Activated naive CD8-positive, alpha-beta T cell (primary cell): Measurements from ENCODE around the gene VNN1.

ENCODE experiments used
- H3K27ac Mint-ChIP-seq: one replicate; pipeline ENCODE4 v1.8.0; 2021; ENCODE audit warnings: mixed read lengths
- H3K27me3 Mint-ChIP-seq: one replicate; pipeline ENCODE4 v1.8.0; 2021; ENCODE audit warnings: mixed read lengths
- H3K36me3 Mint-ChIP-seq: one replicate; pipeline ENCODE4 v1.8.0; 2021; ENCODE audit warnings: mixed read lengths
- H3K4me1 Mint-ChIP-seq: one replicate; pipeline ENCODE4 v1.8.0; 2021; ENCODE audit warnings: low read depth, mixed read lengths
- H3K4me3 Mint-ChIP-seq: one replicate; pipeline ENCODE4 v1.8.0; 2021; ENCODE audit warnings: mild to moderate bottlenecking, mixed read lengths
- H3K9me3 Mint-ChIP-seq: one replicate; pipeline ENCODE4 v1.8.0; 2021; ENCODE audit warnings: low read depth, mixed read lengths

Gene VNN1

GRCh38 chr6:132713352-132714134 lies at the start of gene VNN1:
Gene VNN1, minus strand, starts transcription at chr6:132714055. Its CDS starts 20 bp downstream, at chr6:132714035.
- H3K9me3 Mint-ChIP-seq: no peaks in the 10 kb centered on the region
- peaks cover 17% of the 10 kb centered on the region for H3K27me3 Mint-ChIP-seq
- no peak within 1 kb of the TSS for H3K27ac Mint-ChIP-seq
- no peak within 1 kb of the TSS for H3K4me3 Mint-ChIP-seq
- H3K4me1 Mint-ChIP-seq: no peaks in the 10 kb centered on the region
- H3K36me3 Mint-ChIP-seq: no peaks in the 10 kb centered on the region

DNA sequence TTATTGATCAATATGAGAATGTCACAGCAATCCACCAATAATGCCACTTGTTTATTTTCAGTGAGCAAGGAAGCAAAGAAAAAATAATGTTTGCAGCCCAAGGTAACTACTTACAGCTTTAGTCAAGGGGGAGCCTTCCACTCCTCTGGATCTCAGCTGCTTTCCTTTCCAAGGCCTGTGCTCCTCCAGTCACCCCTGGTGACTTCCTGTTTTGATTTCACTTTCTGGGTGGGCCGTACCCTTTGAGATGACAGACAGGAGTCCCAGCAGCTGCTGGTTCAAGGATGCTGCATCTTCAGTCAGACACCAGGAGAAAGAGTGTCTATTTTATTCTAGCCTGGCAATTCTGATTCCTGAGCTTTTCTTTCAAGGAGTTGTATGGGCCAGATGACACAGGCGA lies 49.4 kb upstream of the VNN1 start:
- Mint-ChIP-seq H3K36me3 (peaks cover 4% of the 10 kb centered on the region), H3K27me3 (no peaks in the 10 kb centered on the region), H3K4me1 (peaks cover 46% of the 10 kb centered on the region), H3K27ac (peak overlapping the region; percentile 81), H3K4me3 (peak overlapping the region; percentile 82), H3K9me3 (no peaks in the 10 kb centered on the region)

DNA sequence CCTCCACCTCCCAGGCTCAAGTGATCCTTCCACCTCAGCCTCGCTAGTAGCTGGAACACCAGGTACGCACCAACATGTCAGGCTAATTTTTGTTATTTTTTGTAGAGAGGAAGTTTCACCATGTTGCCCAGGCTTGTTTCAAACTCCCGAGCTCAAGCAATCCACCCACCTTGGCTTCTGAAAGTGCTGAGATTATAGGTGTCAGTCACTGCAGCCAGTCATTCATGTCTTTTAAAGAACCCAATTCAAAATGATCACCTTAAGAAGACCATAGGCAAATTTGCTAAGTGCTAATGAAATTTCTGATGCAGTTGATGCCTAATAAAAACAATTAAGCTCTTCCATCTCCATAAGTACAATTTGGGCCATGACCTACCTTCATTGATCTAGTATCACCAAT lies 46.4 kb upstream of the VNN1 start:
- H3K4me1 Mint-ChIP-seq: peaks cover 46% of the 10 kb centered on the region

GRCh38 chr6:132758689-132759088 lies 44.8 kb upstream of the VNN1 start:
- peaks cover 10% of the 10 kb centered on the region for H3K36me3 Mint-ChIP-seq

More for the DNA sequence above, 46.4 kb upstream of the VNN1 start:
- Mint-ChIP-seq H3K9me3 (no peaks in the 10 kb centered on the region), H3K27ac (peak overlapping the region; percentile 6), H3K27me3 (no peaks in the 10 kb centered on the region), H3K36me3 (peaks cover 7% of the 10 kb centered on the region), H3K4me3 (no peak overlapping the region)

DNA sequence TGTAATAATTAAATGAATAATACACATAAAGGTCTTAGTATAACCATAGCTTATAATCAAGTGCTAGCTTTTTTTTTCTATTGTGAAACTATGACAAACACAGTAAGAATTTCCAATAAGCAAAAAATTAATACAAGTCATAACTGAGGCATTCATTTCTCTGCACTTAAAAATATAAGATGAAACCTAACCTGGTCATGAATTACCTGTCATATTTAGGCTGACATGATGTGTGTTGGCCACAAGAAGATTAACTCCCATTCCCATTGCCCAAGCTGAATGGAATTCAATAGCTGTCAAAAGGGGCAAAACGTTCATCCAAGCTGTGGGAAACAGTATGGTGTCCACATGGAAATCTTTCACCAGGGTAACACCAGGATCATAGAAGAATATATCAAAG lies 38.4 kb upstream of the VNN1 start:
- H3K4me3 Mint-ChIP-seq: no peak overlapping the region
- H3K27ac Mint-ChIP-seq: no peak overlapping the region
- H3K4me1 Mint-ChIP-seq: peaks cover 15% of the 10 kb centered on the region
- no peaks in the 10 kb centered on the region for H3K27me3 Mint-ChIP-seq
- H3K9me3 Mint-ChIP-seq: no peaks in the 10 kb centered on the region
- peaks cover 43% of the 10 kb centered on the region for H3K36me3 Mint-ChIP-seq

More at GRCh38 chr6:132758689-132759088, 44.8 kb upstream of the VNN1 start:
- Mint-ChIP-seq H3K27me3 (no peaks in the 10 kb centered on the region), H3K9me3 (no peaks in the 10 kb centered on the region), H3K4me1 (peaks cover 35% of the 10 kb centered on the region), H3K27ac (no peak overlapping the region), H3K4me3 (no peak overlapping the region)

- no peaks in the 10 kb centered on the region for H3K27me3 Mint-ChIP-seq
- H3K4me3 Mint-ChIP-seq: no peak overlapping the region
- H3K4me1 Mint-ChIP-seq: peaks cover 15% of the 10 kb centered on the region
- H3K27ac Mint-ChIP-seq: peak overlapping the region; percentile 61
- no peaks in the 10 kb centered on the region for H3K9me3 Mint-ChIP-seq
- peaks cover 47% of the 10 kb centered on the region for H3K36me3 Mint-ChIP-seq
Observed at GRCh38 chr6:132751828-132752227, 38.0 kb upstream of the VNN1 start.

GRCh38 chr6:132751306-132751705 lies 37.5 kb upstream of the VNN1 start:
- H3K4me1 Mint-ChIP-seq: peaks cover 15% of the 10 kb centered on the region
- no peak overlapping the region for H3K4me3 Mint-ChIP-seq
- peak overlapping the region; percentile 3 for H3K27ac Mint-ChIP-seq
- H3K9me3 Mint-ChIP-seq: no peaks in the 10 kb centered on the region
- H3K27me3 Mint-ChIP-seq: no peaks in the 10 kb centered on the region
- H3K36me3 Mint-ChIP-seq: peaks cover 52% of the 10 kb centered on the region

DNA sequence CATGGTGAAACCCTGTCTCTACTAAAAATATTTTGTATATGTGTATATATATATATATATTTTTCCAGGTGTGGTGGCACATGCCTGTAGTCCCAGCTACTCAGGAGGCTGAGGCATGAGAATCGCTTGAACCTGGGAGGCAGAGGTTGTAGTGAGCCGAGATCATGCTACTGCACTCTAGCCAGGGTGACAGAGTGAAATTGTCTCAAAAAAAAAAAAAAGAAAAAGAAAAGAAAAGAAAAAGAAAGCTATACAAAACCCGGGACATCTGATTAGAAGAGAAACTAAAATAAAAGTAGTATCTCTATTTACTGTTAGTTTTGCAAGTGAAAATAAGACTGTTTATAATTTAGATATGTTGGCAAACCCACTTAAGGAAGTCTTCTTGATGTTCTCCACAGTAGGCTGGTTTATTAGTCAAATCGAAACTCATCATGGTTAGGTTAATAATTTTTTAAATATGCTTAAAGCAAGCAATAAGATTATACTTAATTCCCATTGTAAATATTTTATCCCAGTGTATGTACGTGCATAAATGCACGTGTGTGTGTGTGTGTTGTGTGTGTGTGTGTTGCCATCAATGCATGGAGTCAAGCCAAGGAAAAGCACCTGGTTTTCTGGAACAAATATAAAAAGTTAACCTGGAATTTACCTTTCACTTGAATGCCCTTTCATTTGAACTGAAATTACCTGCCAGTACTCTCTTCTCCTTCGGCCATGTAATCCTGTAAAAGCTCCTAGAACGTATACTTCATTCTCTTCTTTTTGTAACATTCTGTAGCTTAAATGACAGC lies 36.8 kb upstream of the VNN1 start:
- Mint-ChIP-seq H3K36me3 (peaks cover 56% of the 10 kb centered on the region), H3K4me3 (no peak overlapping the region), H3K27me3 (no peaks in the 10 kb centered on the region), H3K9me3 (no peaks in the 10 kb centered on the region), H3K27ac (peak overlapping the region; percentile 3), H3K4me1 (peaks cover 15% of the 10 kb centered on the region)

- no peak overlapping the region for H3K4me3 Mint-ChIP-seq
- H3K9me3 Mint-ChIP-seq: peaks cover 5% of the 10 kb centered on the region
- H3K27me3 Mint-ChIP-seq: no peaks in the 10 kb centered on the region
- peaks cover 15% of the 10 kb centered on the region for H3K4me1 Mint-ChIP-seq
- H3K36me3 Mint-ChIP-seq: peaks cover 64% of the 10 kb centered on the region
- H3K27ac Mint-ChIP-seq: no peak overlapping the region
Observed at GRCh38 chr6:132749111-132749510, 35.3 kb upstream of the VNN1 start.

DNA sequence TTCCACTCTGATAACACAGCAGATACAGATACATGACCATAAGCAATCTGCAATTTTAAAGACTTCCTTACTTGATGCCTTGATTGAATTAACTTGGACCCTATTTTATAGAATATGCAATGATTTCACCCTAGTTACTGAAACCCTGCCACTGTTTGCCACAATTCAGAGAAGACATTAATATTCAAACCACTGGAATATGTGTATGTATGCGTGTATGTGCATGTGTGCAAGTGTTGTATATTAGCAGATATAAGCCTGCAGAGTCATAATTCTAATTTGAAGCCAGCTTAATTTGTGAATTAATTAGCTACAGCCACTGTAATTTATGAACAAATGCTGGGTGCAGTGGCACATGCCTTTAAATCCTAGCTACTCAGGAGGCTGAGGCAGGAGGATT lies 34.6 kb upstream of the VNN1 start:
- no peak overlapping the region for H3K4me3 Mint-ChIP-seq
- H3K36me3 Mint-ChIP-seq: peaks cover 67% of the 10 kb centered on the region
- H3K4me1 Mint-ChIP-seq: peaks cover 15% of the 10 kb centered on the region
- H3K27me3 Mint-ChIP-seq: no peaks in the 10 kb centered on the region
- no peak overlapping the region for H3K27ac Mint-ChIP-seq
- peaks cover 10% of the 10 kb centered on the region for H3K9me3 Mint-ChIP-seq

- H3K9me3 Mint-ChIP-seq: peaks cover 13% of the 10 kb centered on the region
- H3K4me3 Mint-ChIP-seq: no peak overlapping the region
- H3K27me3 Mint-ChIP-seq: no peaks in the 10 kb centered on the region
- peaks cover 66% of the 10 kb centered on the region for H3K36me3 Mint-ChIP-seq
- peaks cover 9% of the 10 kb centered on the region for H3K4me1 Mint-ChIP-seq
- H3K27ac Mint-ChIP-seq: no peak overlapping the region
Observed at GRCh38 chr6:132746048-132746447, 32.2 kb upstream of the VNN1 start.

DNA sequence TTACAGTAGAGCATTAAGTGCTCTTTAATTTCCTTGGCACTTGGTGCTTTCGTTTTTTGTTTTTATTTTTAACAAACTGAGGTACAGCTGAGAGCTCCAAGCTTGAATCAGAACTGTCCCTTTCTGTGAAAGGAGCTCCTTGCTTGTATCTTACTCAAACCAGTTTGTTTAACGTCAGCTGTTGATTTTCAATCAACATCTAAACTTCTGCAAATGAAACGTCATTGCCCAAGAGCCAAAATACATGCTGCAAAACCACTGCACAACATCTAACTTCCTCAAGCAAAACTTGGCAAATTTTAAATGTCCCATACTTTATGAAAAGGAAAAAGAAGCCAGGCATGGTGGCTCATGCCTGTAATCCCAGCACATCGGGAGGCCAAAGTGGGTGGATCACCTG lies 28.6 kb upstream of the VNN1 start:
- no peaks in the 10 kb centered on the region for H3K4me1 Mint-ChIP-seq
- H3K36me3 Mint-ChIP-seq: peaks cover 49% of the 10 kb centered on the region
- H3K9me3 Mint-ChIP-seq: peaks cover 24% of the 10 kb centered on the region
- no peak overlapping the region for H3K4me3 Mint-ChIP-seq
- H3K27me3 Mint-ChIP-seq: no peaks in the 10 kb centered on the region
- H3K27ac Mint-ChIP-seq: no peak overlapping the region

DNA sequence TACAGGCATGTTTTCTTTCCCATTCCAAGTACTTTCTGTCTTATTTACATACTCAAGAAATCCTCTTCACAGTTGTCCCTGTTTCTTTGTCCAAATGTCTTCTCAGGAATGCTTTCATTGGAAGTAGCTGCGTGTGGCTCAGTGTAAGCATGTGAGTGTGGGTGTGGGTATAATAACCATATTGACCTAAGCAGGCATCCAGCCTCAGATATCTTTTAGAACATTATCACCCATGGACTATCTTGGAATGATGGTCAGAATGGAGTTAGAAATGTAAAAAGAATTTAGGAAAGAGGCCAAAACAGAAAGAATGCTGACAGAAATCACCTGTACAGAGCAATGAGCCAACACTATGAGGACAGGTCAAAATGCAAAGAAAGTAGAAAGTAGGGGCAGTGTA lies 27.4 kb upstream of the VNN1 start:
- Mint-ChIP-seq H3K4me1 (peaks cover 9% of the 10 kb centered on the region), H3K27me3 (no peaks in the 10 kb centered on the region), H3K36me3 (peaks cover 43% of the 10 kb centered on the region), H3K9me3 (peaks cover 24% of the 10 kb centered on the region), H3K4me3 (no peak overlapping the region), H3K27ac (no peak overlapping the region)

DNA sequence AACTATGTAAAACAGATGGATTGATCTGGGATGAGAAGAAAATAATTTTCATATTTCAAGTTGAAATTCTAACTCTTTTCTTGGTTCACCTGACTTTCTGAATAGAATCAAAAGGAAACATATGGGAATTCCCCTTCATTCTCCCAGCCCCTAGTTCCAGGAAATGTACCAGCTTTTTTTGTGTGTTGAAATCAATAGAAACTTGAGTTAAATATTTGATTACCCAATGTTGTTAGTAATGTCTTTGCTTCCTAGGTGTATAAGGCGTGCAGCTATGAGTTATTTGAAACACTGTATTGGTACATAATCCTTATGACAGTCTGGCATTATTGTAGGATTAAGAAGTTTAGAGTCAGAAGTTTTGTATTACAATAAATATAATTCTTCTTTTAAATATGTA lies 22.4 kb upstream of the VNN1 start:
- Mint-ChIP-seq H3K27ac (no peak overlapping the region), H3K4me1 (peaks cover 12% of the 10 kb centered on the region), H3K9me3 (peaks cover 10% of the 10 kb centered on the region), H3K36me3 (peaks cover 17% of the 10 kb centered on the region), H3K27me3 (no peaks in the 10 kb centered on the region), H3K4me3 (no peak overlapping the region)

DNA sequence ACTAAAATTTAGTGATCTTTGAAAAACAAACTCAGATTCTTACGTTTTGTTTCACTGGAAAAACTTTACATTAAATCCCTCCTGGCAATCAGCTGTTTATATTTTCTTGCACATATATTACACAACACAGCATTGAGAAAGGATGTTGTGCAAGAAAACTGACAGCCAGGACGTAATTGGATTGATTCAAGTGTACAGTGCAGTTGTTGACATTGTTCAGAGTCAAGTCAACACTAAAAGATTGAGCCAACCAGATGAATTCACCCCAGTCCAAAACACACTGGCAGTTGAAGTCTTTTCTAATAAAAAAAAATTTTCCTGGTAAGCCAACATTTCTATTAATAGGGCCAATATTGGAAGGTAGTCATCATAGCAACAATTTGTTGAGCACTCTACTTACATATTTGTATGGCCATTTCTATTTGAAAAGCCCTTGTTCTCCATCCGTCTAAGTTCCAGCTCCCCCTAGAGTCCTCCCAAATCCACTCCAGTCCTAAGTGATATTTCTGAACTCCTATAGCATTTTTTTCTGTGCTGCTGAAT lies 20.9 kb upstream of the VNN1 start:
- no peaks in the 10 kb centered on the region for H3K27me3 Mint-ChIP-seq
- peaks cover 9% of the 10 kb centered on the region for H3K9me3 Mint-ChIP-seq
- peaks cover 11% of the 10 kb centered on the region for H3K36me3 Mint-ChIP-seq
- no peak overlapping the region for H3K27ac Mint-ChIP-seq
- peaks cover 12% of the 10 kb centered on the region for H3K4me1 Mint-ChIP-seq
- no peak overlapping the region for H3K4me3 Mint-ChIP-seq
